Measurements from ENCODE around the gene PABPC3. TPM values are rescaled to one million over a fixed set of nuclear protein-coding genes. Genes with fewer than 3 reads are reported as not detected.

The PABPC3 gene
- total RNA-seq, result 0.22 TPM
- polyA plus RNA-seq (ENCODE audit: insufficient read depth, low read depth, low replicate concordance), result not detected
- long read RNA-seq, donor 1, result 0 reads
- long read RNA-seq, donor 2, result 0 reads
- long read RNA-seq, donor 3, partial matches to known transcripts, result 0 of 1 reads
- long read RNA-seq, donor 3, other reads (novel, unspliced or antisense), result 0 of 1 reads
- long read RNA-seq, donor 4, partial matches to known transcripts, result 0 of 1 reads
- long read RNA-seq, donor 4, other reads (novel, unspliced or antisense), result 0 of 1 reads
- long read RNA-seq, donor 5, result 0 reads
- long read RNA-seq, donor 6, partial matches to known transcripts, result 0 of 1 reads
- long read RNA-seq, donor 6, other reads (novel, unspliced or antisense), result 0 of 1 reads
- long read RNA-seq, donor 7, result 0 reads
- long read RNA-seq, donor 8, partial matches to known transcripts, result 0 of 1 reads
- long read RNA-seq, donor 8, other reads (novel, unspliced or antisense), result 0 of 1 reads
- long read RNA-seq, donor 9, partial matches to known transcripts, result 0 of 1 reads
- long read RNA-seq, donor 9, other reads (novel, unspliced or antisense), result 0 of 1 reads
- long read RNA-seq, donor 10, result 0 reads

DNA sequence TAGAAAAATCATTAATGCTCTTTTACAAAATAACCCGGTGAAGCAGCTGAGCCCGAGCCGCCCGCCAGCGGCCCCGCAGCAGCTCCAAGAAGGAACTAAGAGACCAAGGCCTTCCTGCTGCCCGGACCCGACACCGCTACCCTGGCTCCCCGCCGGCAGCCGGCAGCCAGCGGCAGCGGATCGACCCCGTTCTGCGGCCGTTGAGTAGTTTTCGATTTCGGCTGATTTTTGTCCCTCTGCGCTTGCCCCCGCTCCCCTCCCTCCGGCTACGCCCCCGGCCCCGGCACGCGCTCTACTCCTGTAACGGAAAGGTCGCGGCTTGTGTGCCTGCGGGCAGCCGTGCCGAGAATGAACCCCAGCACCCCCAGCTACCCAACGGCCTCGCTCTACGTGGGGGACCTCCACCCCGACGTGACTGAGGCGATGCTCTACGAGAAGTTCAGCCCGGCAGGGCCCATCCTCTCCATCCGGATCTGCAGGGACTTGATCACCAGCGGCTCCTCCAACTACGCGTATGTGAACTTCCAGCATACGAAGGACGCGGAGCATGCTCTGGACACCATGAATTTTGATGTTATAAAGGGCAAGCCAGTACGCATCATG is at the start of gene PABPC3:
PABPC3 (plus strand) TSS at position 286 of the 603 bp plus-strand sequence; CDS start at position 349, 63 bp downstream.
- Histone ChIP-seq H3K9ac (ENCODE audit: low read length in 3 of 3) (no peak within 1 kb of the TSS), H3K27ac (ENCODE audit: low read depth in 2 of 2, low read length in 2 of 2) (no peak within 1 kb of the TSS), H3K9me3 (ENCODE audit: control insufficient read depth in 2 of 3, insufficient read depth in 1 of 3, low read length in 3 of 3) (no peaks in the 10 kb centered on the region), H3K36me3 (ENCODE audit: control insufficient read depth in 2 of 3, insufficient read depth in 3 of 3, low read length in 3 of 3) (no peaks in the 10 kb centered on the region), H3K4me1 (ENCODE audit: control insufficient read depth in 2 of 3, insufficient read depth in 2 of 3, low read depth in 1 of 3, low read length in 3 of 3) (no peaks in the 10 kb centered on the region), H3K27me3 (ENCODE audit: control insufficient read depth, insufficient read depth, low read length) (no peaks in the 10 kb centered on the region), H3K4me3 (ENCODE audit: low read length in 3 of 3) (no peak within 1 kb of the TSS)
- intact Hi-C loops (cut with DNase I), result no loop called here
- DNase-seq (peak in 4 of 5 donors; percentile 23 to 45 (median 36)), FAIRE-seq (no peak)
- TF ChIP-seq, protein P1, sequence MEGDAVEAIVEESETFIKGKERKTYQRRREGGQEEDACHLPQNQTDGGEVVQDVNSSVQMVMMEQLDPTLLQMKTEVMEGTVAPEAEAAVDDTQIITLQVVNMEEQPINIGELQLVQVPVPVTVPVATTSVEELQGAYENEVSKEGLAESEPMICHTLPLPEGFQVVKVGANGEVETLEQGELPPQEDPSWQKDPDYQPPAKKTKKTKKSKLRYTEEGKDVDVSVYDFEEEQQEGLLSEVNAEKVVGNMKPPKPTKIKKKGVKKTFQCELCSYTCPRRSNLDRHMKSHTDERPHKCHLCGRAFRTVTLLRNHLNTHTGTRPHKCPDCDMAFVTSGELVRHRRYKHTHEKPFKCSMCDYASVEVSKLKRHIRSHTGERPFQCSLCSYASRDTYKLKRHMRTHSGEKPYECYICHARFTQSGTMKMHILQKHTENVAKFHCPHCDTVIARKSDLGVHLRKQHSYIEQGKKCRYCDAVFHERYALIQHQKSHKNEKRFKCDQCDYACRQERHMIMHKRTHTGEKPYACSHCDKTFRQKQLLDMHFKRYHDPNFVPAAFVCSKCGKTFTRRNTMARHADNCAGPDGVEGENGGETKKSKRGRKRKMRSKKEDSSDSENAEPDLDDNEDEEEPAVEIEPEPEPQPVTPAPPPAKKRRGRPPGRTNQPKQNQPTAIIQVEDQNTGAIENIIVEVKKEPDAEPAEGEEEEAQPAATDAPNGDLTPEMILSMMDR (IDR thresholded peaks at IDR 0.05; ENCODE audit: borderline replicate concordance, extremely low read depth, insufficient read depth), result no peak

DNA sequence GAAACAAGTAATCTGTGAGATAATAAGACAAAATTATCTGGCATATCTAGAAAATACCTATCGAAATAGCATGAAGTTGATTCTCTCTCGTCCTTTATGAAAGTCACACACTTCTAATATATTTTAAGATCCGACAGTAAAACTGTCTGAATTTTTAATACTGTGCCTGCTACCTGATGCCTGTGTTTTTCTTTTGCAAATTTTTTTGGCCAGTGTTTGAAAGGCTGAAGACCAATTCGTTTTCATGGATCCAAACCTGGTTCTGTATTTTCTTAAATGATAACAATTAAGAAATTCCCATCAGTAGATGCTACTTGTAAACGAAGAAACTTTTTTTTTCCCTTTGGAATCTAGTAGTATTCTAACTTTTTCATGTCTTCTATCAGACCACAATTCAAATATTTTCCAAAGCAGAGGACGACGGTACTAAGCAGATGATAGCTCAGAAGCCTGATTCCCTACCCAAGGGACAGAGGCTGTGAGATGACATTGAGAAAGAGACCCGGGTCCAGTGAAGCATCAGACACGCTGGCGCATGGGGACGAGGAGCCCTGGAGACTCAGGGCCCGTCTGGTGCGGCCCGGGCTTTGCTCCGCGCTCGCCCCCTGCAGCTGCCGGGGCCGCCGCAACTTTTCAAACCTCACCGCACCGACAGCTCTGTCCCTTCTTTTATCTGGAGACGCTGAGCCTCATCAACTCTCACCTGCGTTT is 49.5 kb upstream of the PABPC3 start:
- H3K36me3 ChIP-seq (ENCODE audit: control insufficient read depth in 2 of 3, insufficient read depth in 3 of 3, low read length in 3 of 3), result no peaks in the 10 kb centered on the region
- DNase-seq (peak in 3 of 5 donors; percentile 18 to 47 (median 36)), FAIRE-seq (no peak)
- intact Hi-C loops (cut with DNase I), result no loop called here
- H3K9me3 ChIP-seq (ENCODE audit: control insufficient read depth in 2 of 3, insufficient read depth in 1 of 3, low read length in 3 of 3), result peaks cover 0 to 8% (median 0%) of the 10 kb centered on the region in 3 donors
- no peak overlapping the region for H3K9ac ChIP-seq (ENCODE audit: low read length in 3 of 3)
- TF ChIP-seq, protein P1 (IDR thresholded peaks at IDR 0.05; ENCODE audit: borderline replicate concordance, extremely low read depth, insufficient read depth), result no peak
- H3K27ac ChIP-seq (ENCODE audit: low read depth in 2 of 2, low read length in 2 of 2), result no peak overlapping the region
- no peaks in the 10 kb centered on the region for H3K4me1 ChIP-seq (ENCODE audit: control insufficient read depth in 2 of 3, insufficient read depth in 2 of 3, low read depth in 1 of 3, low read length in 3 of 3)
- peaks cover 12% of the 10 kb centered on the region for H3K27me3 ChIP-seq (ENCODE audit: control insufficient read depth, insufficient read depth, low read length)
- no peak overlapping the region for H3K4me3 ChIP-seq (ENCODE audit: low read length in 3 of 3)

DNA sequence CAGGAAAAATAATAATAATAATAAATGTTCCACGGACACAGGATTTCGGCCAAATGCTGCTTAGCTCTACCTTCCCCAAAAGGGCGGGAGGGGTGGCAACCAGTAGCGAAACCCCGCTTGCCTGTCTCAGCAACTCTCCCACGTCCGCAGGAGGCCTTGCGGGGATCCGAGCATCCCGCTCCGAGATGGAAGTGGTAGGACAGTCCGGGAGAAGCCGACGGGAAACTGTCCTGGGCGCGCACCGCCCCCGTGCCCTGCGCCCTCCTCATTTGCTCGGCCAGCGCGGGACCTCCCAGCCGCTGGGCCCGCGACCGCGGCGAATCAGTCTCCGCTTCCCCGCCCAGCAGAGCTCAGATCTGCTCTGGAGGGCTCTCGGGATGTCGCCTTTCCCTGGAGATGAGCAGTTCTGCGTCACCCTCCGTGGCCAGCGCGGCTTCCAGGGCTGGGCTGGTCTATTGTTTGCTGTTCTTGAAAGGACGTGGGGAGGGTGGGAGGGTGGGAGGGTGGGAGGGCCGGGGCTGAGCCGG is 48.9 kb upstream of the PABPC3 start:
- peaks cover 12% of the 10 kb centered on the region for H3K27me3 ChIP-seq (ENCODE audit: control insufficient read depth, insufficient read depth, low read length)
- DNase-seq, result peak; percentile 46 to 74 (median 64)

More for the DNA sequence above, 48.9 kb upstream of the PABPC3 start:
- FAIRE-seq, result no peak
- TF ChIP-seq, protein P1 (IDR thresholded peaks at IDR 0.05; ENCODE audit: borderline replicate concordance, extremely low read depth, insufficient read depth), result no peak
- H3K27ac ChIP-seq (ENCODE audit: low read depth in 2 of 2, low read length in 2 of 2), result no peak overlapping the region
- no peaks in the 10 kb centered on the region for H3K36me3 ChIP-seq (ENCODE audit: control insufficient read depth in 2 of 3, insufficient read depth in 3 of 3, low read length in 3 of 3)
- no peak overlapping the region for H3K9ac ChIP-seq (ENCODE audit: low read length in 3 of 3)
- H3K9me3 ChIP-seq (ENCODE audit: control insufficient read depth in 2 of 3, insufficient read depth in 1 of 3, low read length in 3 of 3), result peaks cover 0 to 8% (median 0%) of the 10 kb centered on the region in 3 donors
- H3K4me1 ChIP-seq (ENCODE audit: control insufficient read depth in 2 of 3, insufficient read depth in 2 of 3, low read depth in 1 of 3, low read length in 3 of 3), result no peaks in the 10 kb centered on the region
- intact Hi-C loops (cut with DNase I), result no loop called here
- peak overlapping the region in 1 of 3 donors; percentile 20 for H3K4me3 ChIP-seq (ENCODE audit: low read length in 3 of 3)

Data from kidney (tissue), 22 donors.